ENCODE data around the gene SLC35F4. TPM values are rescaled to one million over a fixed set of nuclear protein-coding genes. Genes with fewer than 3 reads are reported as not detected.
"Not testable (repeated sequence)": the region's sequence is repeated elsewhere in the genome, so short reads cannot be mapped to it uniquely, and the experiment has no call there.

The SLC35F4 gene
- total and polyA plus RNA-seq, 5 donors from 2014 or later: not detected

DNA sequence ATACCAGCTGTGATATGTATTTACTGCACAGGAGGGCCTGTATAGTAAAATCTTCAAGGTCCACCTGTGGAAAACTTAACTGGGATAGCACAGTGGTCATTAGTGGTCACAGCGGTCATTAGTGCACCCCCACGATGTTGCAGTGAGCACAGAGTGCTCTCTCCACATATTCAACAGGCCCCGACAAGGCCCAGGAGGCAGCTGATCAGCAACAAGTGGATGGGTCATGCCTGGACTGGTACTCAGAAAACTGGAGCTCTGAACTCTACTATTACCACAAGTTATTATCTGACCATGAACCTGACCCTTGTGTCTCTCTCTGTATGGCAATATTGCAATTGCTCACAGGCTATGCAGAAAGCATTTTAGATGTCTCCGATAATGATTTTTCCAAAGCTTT lies 129.5 kb downstream of the SLC35F4 start:
- no peak overlapping the region for H3K4me3 Mint-ChIP-seq
- H3K9me3 ChIP-seq (ENCODE audit: control insufficient read depth in 2 of 2, low read length in 2 of 2): no peaks in the 10 kb centered on the region
- H3K27me3 Mint-ChIP-seq: no peaks in the 10 kb centered on the region
- no peak for DNase-seq
- no peak overlapping the region for H3K27ac ChIP-seq (ENCODE audit: insufficient read depth, low read length, poor library complexity, severe bottlenecking)
- H3K4me1 ChIP-seq (ENCODE audit: control insufficient read depth, insufficient read depth, low read length, poor library complexity, severe bottlenecking): no peaks in the 10 kb centered on the region
- no peaks in the 10 kb centered on the region for H3K4me1 Mint-ChIP-seq
- H3K9me3 Mint-ChIP-seq: peaks cover 0 to 5% (median under 1%) of the 10 kb centered on the region in 7 donors
- no peak overlapping the region for H3K27ac Mint-ChIP-seq
- ATAC-seq (ENCODE audit: low read depth in 2 of 2): no peak
- H3K36me3 Mint-ChIP-seq: no peaks in the 10 kb centered on the region
- no peak overlapping the region for H3K4me3 ChIP-seq (ENCODE audit: low read depth, low read length)
- H3K36me3 ChIP-seq (ENCODE audit: control insufficient read depth, insufficient read depth, low read length): no peaks in the 10 kb centered on the region
- no peaks in the 10 kb centered on the region for H3K27me3 ChIP-seq (ENCODE audit: control insufficient read depth, insufficient read depth, low read length)

GRCh38 chr14:57735276-57735675 lies 130.6 kb downstream of the SLC35F4 start:
- Histone ChIP-seq H3K36me3 (ENCODE audit: control insufficient read depth, insufficient read depth, low read length) (no peaks in the 10 kb centered on the region), H3K27me3 (ENCODE audit: control insufficient read depth, insufficient read depth, low read length) (no peaks in the 10 kb centered on the region), H3K9me3 (ENCODE audit: control insufficient read depth in 2 of 2, low read length in 2 of 2) (no peaks in the 10 kb centered on the region), H3K4me3 (ENCODE audit: low read depth, low read length) (no peak overlapping the region), H3K27ac (ENCODE audit: insufficient read depth, low read length, poor library complexity, severe bottlenecking) (no peak overlapping the region), H3K4me1 (ENCODE audit: control insufficient read depth, insufficient read depth, low read length, poor library complexity, severe bottlenecking) (no peaks in the 10 kb centered on the region)
- H3K27me3 Mint-ChIP-seq: no peaks in the 10 kb centered on the region
- no peak for DNase-seq
- ATAC-seq (ENCODE audit: low read depth in 2 of 2): no peak
- H3K27ac Mint-ChIP-seq: no peak overlapping the region
- peaks cover 0 to 5% (median 0%) of the 10 kb centered on the region in 7 donors for H3K9me3 Mint-ChIP-seq
- H3K36me3 Mint-ChIP-seq: no peaks in the 10 kb centered on the region
- H3K4me1 Mint-ChIP-seq: no peaks in the 10 kb centered on the region
- H3K4me3 Mint-ChIP-seq: no peak overlapping the region

- no peak overlapping the region for H3K4me3 ChIP-seq (ENCODE audit: low read depth, low read length)
- H3K27ac ChIP-seq (ENCODE audit: insufficient read depth, low read length, poor library complexity, severe bottlenecking): no peak overlapping the region
- Mint-ChIP-seq H3K4me1 (no peaks in the 10 kb centered on the region), H3K36me3 (no peaks in the 10 kb centered on the region), H3K9me3 (peaks cover 0 to 3% (median 0%) of the 10 kb centered on the region in 7 donors), H3K4me3 (no peak overlapping the region), H3K27me3 (no peaks in the 10 kb centered on the region), H3K27ac (no peak overlapping the region)
- DNase-seq: no peak
- no peaks in the 10 kb centered on the region for H3K4me1 ChIP-seq (ENCODE audit: control insufficient read depth, insufficient read depth, low read length, poor library complexity, severe bottlenecking)
- no peaks in the 10 kb centered on the region for H3K9me3 ChIP-seq (ENCODE audit: control insufficient read depth in 2 of 2, low read length in 2 of 2)
- H3K27me3 ChIP-seq (ENCODE audit: control insufficient read depth, insufficient read depth, low read length): no peaks in the 10 kb centered on the region
- H3K36me3 ChIP-seq (ENCODE audit: control insufficient read depth, insufficient read depth, low read length): no peaks in the 10 kb centered on the region
- no peak for ATAC-seq (ENCODE audit: low read depth in 2 of 2)
These were observed 133.2 kb downstream of the SLC35F4 start for GRCh38 chr14:57732463-57733285.

DNA sequence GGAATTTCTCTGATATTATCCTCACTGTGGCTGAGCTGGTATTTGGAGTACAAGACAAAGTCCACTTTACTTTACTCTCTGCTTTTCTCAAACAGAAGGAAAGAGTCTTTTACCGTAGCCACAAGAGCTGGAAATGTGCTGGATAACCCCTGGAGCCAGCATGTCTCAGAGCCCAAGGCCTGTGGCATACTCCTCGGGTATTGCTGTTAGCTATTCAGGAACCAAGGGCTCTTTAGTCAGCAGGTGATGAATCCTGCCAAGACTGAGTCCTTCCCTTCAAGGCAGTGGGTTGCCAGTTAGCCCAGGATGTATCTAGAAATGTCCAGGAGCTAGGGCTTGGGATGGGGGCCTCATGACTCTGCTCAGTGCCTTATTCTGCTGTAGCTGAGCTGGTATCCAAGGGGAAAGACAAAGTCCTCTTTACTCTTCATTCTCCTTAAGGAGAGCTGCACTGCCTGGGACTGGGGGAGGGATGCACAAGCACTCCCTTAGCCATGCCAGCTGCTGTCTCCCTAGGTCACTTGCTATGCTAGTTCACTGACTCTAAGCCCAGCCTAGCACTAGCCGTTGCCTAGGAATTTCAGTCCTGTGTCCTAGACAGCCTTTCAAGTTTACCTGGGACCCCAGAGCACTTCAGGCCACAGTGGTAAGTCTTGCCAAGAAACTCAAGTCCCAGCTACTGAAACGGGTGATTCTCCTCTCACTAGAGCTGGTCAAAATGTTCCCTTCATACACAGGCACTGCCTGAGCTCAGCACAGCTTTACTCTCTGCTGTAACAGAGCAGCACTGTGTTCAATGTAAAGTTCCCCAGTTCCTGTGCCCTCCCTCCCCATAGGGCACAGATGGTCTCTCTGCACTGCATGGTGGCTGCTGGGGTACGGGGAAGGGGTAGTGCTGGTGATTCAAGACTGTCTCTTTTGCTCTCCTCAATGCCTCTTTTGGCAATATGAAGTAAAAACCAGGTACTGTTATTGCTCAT lies 136.4 kb downstream of the SLC35F4 start:
- no peak overlapping the region for H3K27ac Mint-ChIP-seq
- no peak overlapping the region for H3K4me3 ChIP-seq (ENCODE audit: low read depth, low read length)
- H3K9me3 ChIP-seq (ENCODE audit: control insufficient read depth in 2 of 2, low read length in 2 of 2): no peaks in the 10 kb centered on the region
- no peaks in the 10 kb centered on the region for H3K36me3 Mint-ChIP-seq
- H3K27ac ChIP-seq (ENCODE audit: insufficient read depth, low read length, poor library complexity, severe bottlenecking): no peak overlapping the region
- no peaks in the 10 kb centered on the region for H3K4me1 Mint-ChIP-seq
- no peaks in the 10 kb centered on the region for H3K4me1 ChIP-seq (ENCODE audit: control insufficient read depth, insufficient read depth, low read length, poor library complexity, severe bottlenecking)
- no peaks in the 10 kb centered on the region for H3K27me3 Mint-ChIP-seq
- H3K9me3 Mint-ChIP-seq: peaks cover 0 to 5% (median 2%) of the 10 kb centered on the region in 7 donors
- DNase-seq (no peak), ATAC-seq (ENCODE audit: low read depth in 2 of 2) (no peak)
- no peak overlapping the region for H3K4me3 Mint-ChIP-seq
- no peaks in the 10 kb centered on the region for H3K36me3 ChIP-seq (ENCODE audit: control insufficient read depth, insufficient read depth, low read length)
- no peaks in the 10 kb centered on the region for H3K27me3 ChIP-seq (ENCODE audit: control insufficient read depth, insufficient read depth, low read length)

GRCh38 chr14:57725399-57726077 lies 140.4 kb downstream of the SLC35F4 start:
- Mint-ChIP-seq H3K4me1 (no peaks in the 10 kb centered on the region), H3K27me3 (no peaks in the 10 kb centered on the region), H3K9me3 (peaks cover 0 to 7% (median 5%) of the 10 kb centered on the region in 7 donors), H3K36me3 (no peaks in the 10 kb centered on the region), H3K4me3 (no peak overlapping the region), H3K27ac (no peak overlapping the region)
- Histone ChIP-seq H3K27ac (ENCODE audit: insufficient read depth, low read length, poor library complexity, severe bottlenecking) (no peak overlapping the region), H3K4me1 (ENCODE audit: control insufficient read depth, insufficient read depth, low read length, poor library complexity, severe bottlenecking) (no peaks in the 10 kb centered on the region), H3K36me3 (ENCODE audit: control insufficient read depth, insufficient read depth, low read length) (no peaks in the 10 kb centered on the region), H3K27me3 (ENCODE audit: control insufficient read depth, insufficient read depth, low read length) (no peaks in the 10 kb centered on the region), H3K9me3 (ENCODE audit: control insufficient read depth in 2 of 2, low read length in 2 of 2) (no peaks in the 10 kb centered on the region), H3K4me3 (ENCODE audit: low read depth, low read length) (no peak overlapping the region)
- ATAC-seq (ENCODE audit: low read depth in 2 of 2) (no peak), DNase-seq (no peak)

- H3K27ac ChIP-seq (ENCODE audit: insufficient read depth, low read length, poor library complexity, severe bottlenecking); H3K9me3 ChIP-seq (ENCODE audit: control insufficient read depth in 2 of 2, low read length in 2 of 2); H3K27me3 Mint-ChIP-seq; ATAC-seq (ENCODE audit: low read depth in 2 of 2); DNase-seq; H3K4me1 ChIP-seq (ENCODE audit: control insufficient read depth, insufficient read depth, low read length, poor library complexity, severe bottlenecking); H3K36me3 ChIP-seq (ENCODE audit: control insufficient read depth, insufficient read depth, low read length); H3K4me3 ChIP-seq (ENCODE audit: low read depth, low read length); H3K4me1 Mint-ChIP-seq; H3K27me3 ChIP-seq (ENCODE audit: control insufficient read depth, insufficient read depth, low read length); H3K36me3 Mint-ChIP-seq; H3K27ac Mint-ChIP-seq; H3K4me3 Mint-ChIP-seq: not testable (repeated sequence)
- peaks cover 0 to 17% (median 7%) of the 10 kb centered on the region in 7 donors for H3K9me3 Mint-ChIP-seq
These were observed 143.8 kb downstream of the SLC35F4 start for GRCh38 chr14:57722141-57722540.

DNA sequence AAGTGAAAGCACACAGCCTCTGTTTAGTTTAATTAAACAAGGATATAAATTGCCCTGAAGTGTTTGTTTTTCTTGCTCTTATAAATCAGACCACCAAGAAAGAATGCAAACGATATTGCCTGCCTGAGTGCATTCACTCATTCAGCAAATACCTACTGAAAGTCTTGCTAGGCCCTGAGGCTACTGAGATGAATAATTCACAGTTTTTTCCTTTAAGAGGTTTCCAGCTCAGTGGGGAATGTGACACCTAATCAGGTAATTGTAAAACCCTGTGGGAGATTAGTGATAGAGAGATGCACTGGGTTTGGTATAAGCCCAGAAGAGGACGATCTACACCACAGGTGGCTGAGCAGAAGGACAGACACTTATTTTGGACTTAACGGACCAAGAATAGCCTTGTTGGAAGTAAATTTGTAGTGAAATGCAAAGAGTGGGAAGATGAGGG lies 151.4 kb downstream of the SLC35F4 start:
- ATAC-seq (ENCODE audit: low read depth in 2 of 2) (no peak), DNase-seq (no peak)
- Mint-ChIP-seq H3K27me3 (no peaks in the 10 kb centered on the region), H3K27ac (no peak overlapping the region), H3K9me3 (peaks cover 0 to 23% (median 7%) of the 10 kb centered on the region in 7 donors), H3K36me3 (no peaks in the 10 kb centered on the region), H3K4me3 (no peak overlapping the region), H3K4me1 (peaks cover 0 to 5% (median 0%) of the 10 kb centered on the region in 4 donors)
- no peak overlapping the region for H3K27ac ChIP-seq (ENCODE audit: insufficient read depth, low read length, poor library complexity, severe bottlenecking)
- no peaks in the 10 kb centered on the region for H3K4me1 ChIP-seq (ENCODE audit: control insufficient read depth, insufficient read depth, low read length, poor library complexity, severe bottlenecking)
- H3K9me3 ChIP-seq (ENCODE audit: control insufficient read depth in 2 of 2, low read length in 2 of 2): peaks cover 2 to 8% of the 10 kb centered on the region in 2 experiments
- no peaks in the 10 kb centered on the region for H3K36me3 ChIP-seq (ENCODE audit: control insufficient read depth, insufficient read depth, low read length)
- no peak overlapping the region for H3K4me3 ChIP-seq (ENCODE audit: low read depth, low read length)
- no peaks in the 10 kb centered on the region for H3K27me3 ChIP-seq (ENCODE audit: control insufficient read depth, insufficient read depth, low read length)

Data from CD4-positive, CD25-positive, alpha-beta regulatory T cell (primary cell).